Stimulated activated CD4-positive, alpha-beta T cell treated with anti-CD3 and anti-CD28 coated beads, Interleukin-1b, Interleukin-23, amount 100 ng/mL, for 48 hours (primary cell): ENCODE data around the gene MRPL19.
"Not testable (repeated sequence)": the region's sequence is repeated elsewhere in the genome, so short reads cannot be mapped to it uniquely, and the experiment has no call there.

Experiments
- DNase-seq: peaks from one replicate; pipeline ENCODE4 v3.0.0-alpha.2; 2020

The MRPL19 gene

DNA sequence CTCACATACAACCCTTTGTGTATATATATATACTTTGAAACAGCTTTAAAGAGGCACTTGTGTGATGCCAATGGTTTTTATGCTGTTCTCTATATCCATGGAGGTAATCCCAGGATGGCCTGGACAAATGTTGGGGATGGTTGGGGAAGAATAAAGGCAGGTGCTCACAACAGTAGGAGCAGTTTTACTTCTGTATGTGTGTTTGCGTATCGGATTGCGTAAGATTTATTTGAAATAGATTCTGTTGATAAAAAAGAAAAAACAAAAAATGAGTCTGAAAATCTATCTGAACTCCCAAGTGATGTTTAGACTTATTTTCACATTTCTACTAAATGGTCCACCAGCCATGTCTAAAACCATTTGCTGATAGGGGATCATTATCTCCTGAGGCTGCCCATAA is 29.3 kb downstream of the MRPL19 start:
- no peak for DNase-seq

- no peak for DNase-seq
Measured at GRCh38 chr2:75676464-75676863, 29.9 kb downstream of the MRPL19 start.

GRCh38 chr2:75679556-75679955 is 33.0 kb downstream of the MRPL19 start:
- no peak for DNase-seq

GRCh38 chr2:75680402-75680801 is 33.8 kb downstream of the MRPL19 start:
- DNase-seq: no peak

DNA sequence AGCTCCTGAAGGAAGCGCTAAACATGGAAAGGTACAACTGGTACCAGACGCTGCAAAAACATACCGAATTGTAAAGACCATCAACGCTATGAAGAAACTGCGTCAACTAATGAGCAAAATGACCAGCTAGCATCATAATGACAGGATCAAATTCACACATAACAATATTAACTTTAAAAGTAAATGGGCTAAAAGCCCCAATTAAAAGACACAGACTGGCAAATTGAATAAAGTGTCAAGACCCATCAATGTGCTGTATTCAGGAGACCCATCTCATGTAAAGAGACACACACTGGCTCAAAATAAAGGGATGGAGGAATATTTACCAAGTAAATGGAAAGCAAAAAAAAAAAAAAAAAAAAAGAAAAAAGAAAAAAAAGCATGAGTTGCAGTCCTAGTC is 36.8 kb downstream of the MRPL19 start:
- not testable (repeated sequence) for DNase-seq

GRCh38 chr2:75688196-75688595 is 41.6 kb downstream of the MRPL19 start:
- DNase-seq: no peak

DNA sequence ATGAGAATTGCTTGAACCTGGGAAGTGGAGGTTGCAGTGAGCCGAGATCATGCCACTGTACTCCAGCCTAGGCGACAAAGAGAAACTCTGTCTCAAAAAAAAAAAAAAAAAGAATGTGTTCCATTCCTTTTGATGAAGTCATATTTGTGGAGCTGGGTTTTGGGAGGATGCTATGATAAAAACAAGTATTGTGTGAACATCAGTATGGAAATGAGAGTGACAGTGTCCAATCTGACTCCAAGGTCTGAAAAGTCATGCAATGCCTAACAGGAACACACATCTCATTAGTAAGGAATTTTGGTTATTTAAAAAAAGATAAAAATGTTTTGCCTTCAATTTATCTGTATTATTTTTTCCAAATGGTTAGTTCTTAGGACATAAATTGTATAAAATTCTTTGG is 52.3 kb downstream of the MRPL19 start:
- DNase-seq: no peak

DNA sequence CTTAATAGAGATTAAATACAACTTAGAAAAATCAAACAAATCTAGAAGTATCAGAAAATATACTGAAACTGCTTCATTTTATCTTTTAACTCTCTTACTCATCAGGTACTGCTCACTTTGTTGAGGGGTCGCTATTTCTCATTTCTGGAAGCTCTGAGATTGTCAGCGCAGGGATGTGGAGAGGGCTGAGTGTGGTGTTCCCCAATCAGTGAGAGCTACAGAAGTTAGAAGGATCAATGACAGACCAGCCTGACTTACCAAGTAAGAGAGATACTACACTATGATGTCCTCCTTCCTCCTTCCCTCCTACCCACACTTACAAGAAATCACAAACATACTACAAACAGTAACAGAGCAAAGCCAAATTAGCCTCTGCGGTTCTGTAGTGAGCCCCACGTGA is 56.0 kb downstream of the MRPL19 start:
- no peak for DNase-seq

DNA sequence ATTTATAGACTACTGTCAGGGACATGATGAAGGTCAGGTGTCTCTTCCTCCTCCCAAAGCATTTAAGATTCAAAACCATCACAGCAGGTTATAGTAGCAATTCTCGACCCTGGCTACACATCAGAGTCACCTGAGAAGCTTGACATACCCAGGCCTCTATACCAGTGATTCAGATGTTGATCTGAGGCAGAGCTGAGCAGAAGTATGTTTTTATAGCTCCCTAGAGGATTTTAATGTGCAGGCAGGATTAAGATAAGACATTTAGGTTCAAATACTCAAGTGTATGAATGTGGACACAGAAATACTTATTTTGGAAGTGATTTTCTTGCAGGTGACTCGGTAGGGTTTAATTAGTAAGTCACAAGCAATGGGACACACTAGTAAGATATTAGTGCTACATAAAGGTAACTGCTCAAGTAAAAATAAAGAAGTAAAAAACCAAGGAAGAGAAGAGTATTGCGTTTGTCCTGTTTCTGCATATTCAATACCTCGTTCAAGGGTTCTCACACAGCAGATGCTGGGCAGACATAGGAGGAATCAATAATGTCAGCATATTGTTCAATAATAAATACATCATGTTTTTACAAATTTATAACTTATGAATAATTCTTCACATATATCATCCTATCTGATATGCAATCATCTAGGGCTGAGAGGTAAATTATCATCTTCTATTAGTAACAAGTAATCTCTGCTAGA is 57.2 kb downstream of the MRPL19 start:
- DNase-seq: no peak

DNA sequence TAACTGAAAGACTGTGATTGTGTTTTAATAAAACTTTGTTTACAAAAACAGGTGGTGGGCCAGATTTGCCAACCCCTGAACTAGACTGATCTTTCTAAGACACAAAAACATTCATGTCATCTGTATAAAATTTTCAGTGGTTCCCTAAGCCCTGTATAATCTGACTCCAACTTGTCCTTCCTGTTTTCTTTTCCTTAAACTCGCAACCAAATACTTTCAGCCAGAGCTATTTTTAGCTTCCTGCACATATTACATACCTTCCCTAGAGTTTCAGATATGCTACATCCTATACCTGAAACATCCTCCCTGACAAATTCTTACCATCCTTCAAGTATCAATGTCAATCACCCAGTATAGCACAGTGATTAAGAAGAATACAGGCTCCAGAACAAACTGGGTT is 59.3 kb downstream of the MRPL19 start:
- DNase-seq: no peak

GRCh38 chr2:75707901-75708300 is 61.3 kb downstream of the MRPL19 start:
- no peak for DNase-seq

DNA sequence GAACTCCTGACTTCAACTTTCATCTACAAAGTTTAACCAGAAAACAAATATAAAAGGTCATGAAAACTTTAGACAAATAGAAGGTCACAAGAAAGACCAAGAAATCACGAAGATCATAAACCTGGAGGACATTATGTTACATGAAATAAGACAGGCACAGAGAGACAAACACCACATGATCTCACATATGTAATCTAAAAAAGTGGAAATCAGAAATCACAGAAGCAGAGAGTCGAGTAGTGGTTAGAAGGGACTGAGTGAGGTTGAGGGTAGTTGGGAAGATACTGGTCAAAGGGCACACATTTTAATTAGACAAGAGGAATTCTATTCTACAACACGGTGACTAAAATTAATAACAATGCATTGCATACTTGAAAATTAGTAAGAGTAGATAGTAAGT is 62.7 kb downstream of the MRPL19 start:
- DNase-seq: no peak

- DNase-seq: no peak
Measured at GRCh38 chr2:75710220-75710576, 63.6 kb downstream of the MRPL19 start.

- peak; percentile 83 for DNase-seq
Measured at GRCh38 chr2:75710577-75711253, 64.1 kb downstream of the MRPL19 start, which contains the start of gene GCFC2. Gene GCFC2 (minus strand): TSS chr2:75710915. CDS start chr2:75710855, 60 bp downstream.

DNA sequence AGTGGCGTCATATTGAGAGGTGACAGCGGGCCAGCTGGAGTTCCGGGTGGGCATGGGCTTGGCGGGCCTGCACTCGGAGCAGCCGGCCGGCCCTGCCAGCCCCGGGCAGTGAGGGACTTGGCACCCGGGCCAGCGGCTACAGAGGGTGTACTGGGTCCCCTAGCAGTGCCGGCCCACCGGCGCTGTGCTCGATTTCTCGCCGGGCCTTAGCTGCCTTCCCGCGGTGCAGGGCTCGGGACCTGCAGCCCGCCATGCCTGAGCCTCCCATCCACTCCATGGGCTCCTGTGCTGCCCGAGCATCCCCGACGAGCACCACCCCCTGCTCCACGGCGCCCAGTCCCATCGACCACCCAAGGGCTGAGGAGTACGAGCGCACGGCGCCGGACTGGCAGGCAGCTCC is 65.0 kb downstream of the MRPL19 start:
- DNase-seq: not testable (repeated sequence)

DNA sequence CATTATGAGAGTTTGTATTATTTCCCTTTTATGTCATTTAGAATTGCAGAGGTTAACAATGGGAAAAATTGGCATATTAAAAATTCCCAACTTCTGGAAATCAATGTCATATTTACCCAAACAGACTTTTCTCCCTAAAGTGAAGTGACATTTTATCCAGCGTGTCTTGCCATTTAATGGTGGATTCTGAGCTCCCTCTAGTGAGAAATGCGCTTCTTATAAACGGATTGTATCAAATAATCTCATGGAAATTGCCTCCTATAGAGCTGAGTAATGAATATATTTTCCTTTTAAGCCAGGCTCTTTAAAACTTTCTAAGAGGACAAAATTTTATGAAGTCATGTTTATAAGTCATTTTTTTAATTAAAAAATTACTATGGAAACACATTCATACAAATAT is 69.8 kb downstream of the MRPL19 start:
- no peak for DNase-seq

DNA sequence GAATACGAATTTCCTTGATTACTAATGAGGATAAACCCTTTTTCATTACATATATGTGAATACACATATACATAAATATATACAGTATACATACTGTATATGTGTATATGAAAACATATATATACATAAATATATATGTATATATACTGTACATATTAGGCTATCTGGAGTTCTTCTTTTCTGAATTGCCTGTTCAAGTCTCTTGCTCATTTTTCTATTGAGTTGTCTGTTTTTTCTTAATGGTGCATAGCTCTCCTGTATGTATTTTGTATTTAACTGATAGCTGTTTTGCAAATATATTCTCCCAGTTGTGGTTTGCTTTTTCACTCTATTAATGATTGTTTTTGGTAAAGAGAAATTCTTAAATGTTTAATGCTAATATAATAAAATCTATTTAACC is 73.0 kb downstream of the MRPL19 start:
- no peak for DNase-seq

DNA sequence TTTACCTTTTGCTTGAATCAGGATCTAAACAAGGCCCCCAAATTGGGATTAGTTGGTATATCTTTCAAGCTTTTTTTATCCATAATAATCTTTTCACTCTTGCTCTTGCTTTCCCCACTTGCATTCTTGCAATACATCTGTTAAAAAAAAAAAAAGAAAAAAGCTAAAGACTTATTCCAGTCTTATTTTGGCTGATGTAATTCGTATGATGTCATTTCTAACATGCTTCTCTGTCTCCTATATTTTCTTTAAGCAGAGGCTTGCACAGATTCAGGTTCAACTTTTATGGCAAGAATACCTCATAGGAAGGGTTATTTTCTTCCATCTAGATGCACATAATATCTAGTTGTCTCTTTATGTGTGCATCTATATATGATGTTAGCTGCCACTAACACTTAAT is 73.9 kb downstream of the MRPL19 start:
- DNase-seq: no peak

DNA sequence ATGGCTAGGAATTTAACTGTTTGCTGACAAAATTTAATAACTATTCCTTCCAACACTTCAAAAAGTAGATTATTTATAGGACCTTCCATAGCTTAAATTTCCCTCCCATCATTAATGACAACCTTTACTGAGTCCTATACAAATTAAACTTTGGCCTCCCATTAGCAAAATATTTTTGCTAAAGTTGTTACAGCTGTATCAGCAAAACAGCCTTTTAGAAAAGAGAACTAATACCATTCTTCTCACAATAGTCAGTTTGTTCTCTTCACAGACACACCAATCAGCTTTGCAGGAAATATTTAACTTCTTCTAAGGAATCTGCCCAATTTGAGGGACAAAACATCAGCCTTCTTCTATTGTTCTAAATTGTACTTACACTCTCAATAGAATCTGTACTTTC is 76.1 kb downstream of the MRPL19 start:
- DNase-seq: no peak

GRCh38 chr2:75728614-75729419 is 82.2 kb downstream of the MRPL19 start:
- no peak for DNase-seq

DNA sequence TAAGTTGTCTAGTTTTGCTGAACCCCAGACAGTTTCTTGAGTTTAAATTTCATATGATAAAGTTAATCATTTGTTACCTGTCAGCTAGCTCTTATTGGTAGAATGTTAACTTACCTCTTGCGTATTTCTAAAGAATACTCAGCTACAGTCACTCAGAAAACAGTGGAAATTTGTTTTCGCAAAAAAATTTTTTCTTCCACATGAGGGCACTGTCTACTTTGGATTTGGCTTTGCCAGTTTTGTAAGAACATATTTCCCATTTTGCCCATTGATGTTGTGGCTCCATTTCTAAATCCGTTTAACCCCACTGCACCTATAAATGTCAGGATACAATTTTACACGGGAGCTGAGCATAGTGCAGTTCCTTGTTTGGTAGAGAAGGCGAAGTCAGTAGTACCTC is 83.3 kb downstream of the MRPL19 start:
- no peak for DNase-seq

DNA sequence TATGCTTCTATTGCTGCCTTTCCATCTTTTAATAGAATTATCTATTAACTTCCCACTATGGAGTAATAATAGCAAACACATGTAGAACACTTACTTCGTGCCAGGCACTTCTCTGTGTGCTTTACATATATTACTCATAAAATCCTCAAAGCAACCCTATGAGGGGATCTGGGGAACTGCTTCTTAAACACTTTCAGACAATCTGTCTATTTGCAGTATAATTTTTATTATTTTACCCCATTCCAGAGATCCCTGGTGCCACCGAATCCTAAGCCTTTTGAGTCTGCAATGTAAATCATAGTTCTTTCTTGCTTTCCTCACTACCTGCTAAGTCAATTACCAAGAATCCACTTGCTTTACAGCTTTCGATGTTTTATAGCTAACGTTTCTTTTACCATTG is 89.7 kb downstream of the MRPL19 start:
- DNase-seq: no peak

GRCh38 chr2:75737961-75738360 is 91.4 kb downstream of the MRPL19 start:
- no peak for DNase-seq
